Testis (tissue), 2 donors: ENCODE data around the gene PTX3.

Experiments used
- CTCF ChIP-seq, 3 experiments: fragments of 450-650 bp in 2 of 3; fragments of 200-600 bp in 1 of 3; sonication (generic) in 1 of 3; IDR thresholded peaks; one replicate each; pipeline ENCODE4 v1.5.1; 2016 to 2019; ENCODE audit warnings: antibody characterized with exemption in 3 of 3, mild to moderate bottlenecking in 2 of 3, moderate library complexity in 1 of 3
- POLR2A ChIP-seq: fragments of 450-650 bp; IDR thresholded peaks from one replicate; pipeline ENCODE4 v1.6.1; 2017; ENCODE audit warnings: antibody characterized with exemption, mild to moderate bottlenecking, moderate library complexity

DNA sequence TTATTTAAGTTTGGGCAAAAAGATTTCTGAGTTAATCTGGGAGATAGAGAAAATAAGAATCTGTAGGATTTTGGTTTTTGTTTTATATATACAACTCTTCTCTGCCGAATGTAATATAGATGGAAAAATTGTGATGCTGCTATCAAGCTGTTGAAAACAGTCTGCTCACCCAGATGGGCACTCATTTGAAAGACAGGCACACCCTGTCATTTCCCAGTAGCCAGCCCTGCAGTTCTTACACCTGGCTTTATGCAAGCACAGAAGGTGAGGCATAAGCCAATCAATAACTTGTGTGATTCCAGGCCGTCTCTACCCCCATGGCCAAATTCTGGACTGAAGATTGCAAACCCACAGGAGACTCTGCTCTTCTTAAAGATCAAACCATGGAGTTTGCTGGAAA lies 27.1 kb upstream of the PTX3 start:
- TF ChIP-seq POLR2A (no peak), CTCF (IDR thresholded peaks at IDR 0.05) (no peak)
